ENCODE results near the gene CLDN19. TPM values are rescaled to one million over a fixed set of nuclear protein-coding genes. Genes with fewer than 3 reads are reported as not detected.
A peak's percentile ranks its signal among the peaks of the same experiment; 100 is the strongest.

The CLDN19 gene
- total and polyA plus RNA-seq, 9 of the 15 experiments (the other 6 are each of a cell fraction or from before 2014, with no cell fraction given) = not detected

DNA sequence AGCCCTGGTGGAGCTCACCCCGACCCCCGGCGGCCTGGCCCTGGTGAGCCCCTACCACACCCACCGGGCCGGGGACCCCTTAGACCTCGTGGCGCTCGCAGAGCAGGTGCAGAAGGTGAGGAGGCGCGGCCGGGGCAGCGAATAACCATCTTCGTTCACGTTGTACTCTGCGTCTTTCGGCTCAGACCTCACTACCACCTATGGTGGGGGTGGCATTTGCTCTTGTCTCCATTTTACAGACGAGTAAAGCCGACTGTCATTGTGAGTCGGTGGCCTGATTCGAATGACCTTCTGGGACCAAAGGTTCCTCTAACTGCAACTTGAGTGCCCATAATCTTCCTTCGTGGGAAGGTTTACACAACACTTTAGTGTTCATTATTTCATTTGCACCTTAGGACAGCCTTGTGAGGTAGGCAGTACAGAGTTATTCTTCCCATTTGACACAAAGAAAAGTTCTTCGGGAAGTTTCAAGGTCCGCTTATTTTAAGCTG, 27.5 kb upstream of the CLDN19 start (continued):
- TF ChIP-seq ID3 (CRISPR knock-in tag; IDR thresholded peaks at IDR 0.05) = no peak
- TF ChIP-seq ID3 (tag; IDR thresholded peaks at IDR 0.05) = 0 out of 2 replicates have a peak, but pooled peaks have one; percentile 46
- 0 out of 2 replicates have a peak, but pooled peaks have one; percentile 22 for TF ChIP-seq MXI1 (IDR thresholded peaks at IDR 0.05; ENCODE audit: low read depth, low read length)
- no peak for TF ChIP-seq SLC30A9 (CRISPR knock-in tag; IDR thresholded peaks at IDR 0.05)
- no peak for TF ChIP-seq EGR1 (conservative IDR thresholded peaks at IDR 0.05)
- TF ChIP-seq, protein P1, sequence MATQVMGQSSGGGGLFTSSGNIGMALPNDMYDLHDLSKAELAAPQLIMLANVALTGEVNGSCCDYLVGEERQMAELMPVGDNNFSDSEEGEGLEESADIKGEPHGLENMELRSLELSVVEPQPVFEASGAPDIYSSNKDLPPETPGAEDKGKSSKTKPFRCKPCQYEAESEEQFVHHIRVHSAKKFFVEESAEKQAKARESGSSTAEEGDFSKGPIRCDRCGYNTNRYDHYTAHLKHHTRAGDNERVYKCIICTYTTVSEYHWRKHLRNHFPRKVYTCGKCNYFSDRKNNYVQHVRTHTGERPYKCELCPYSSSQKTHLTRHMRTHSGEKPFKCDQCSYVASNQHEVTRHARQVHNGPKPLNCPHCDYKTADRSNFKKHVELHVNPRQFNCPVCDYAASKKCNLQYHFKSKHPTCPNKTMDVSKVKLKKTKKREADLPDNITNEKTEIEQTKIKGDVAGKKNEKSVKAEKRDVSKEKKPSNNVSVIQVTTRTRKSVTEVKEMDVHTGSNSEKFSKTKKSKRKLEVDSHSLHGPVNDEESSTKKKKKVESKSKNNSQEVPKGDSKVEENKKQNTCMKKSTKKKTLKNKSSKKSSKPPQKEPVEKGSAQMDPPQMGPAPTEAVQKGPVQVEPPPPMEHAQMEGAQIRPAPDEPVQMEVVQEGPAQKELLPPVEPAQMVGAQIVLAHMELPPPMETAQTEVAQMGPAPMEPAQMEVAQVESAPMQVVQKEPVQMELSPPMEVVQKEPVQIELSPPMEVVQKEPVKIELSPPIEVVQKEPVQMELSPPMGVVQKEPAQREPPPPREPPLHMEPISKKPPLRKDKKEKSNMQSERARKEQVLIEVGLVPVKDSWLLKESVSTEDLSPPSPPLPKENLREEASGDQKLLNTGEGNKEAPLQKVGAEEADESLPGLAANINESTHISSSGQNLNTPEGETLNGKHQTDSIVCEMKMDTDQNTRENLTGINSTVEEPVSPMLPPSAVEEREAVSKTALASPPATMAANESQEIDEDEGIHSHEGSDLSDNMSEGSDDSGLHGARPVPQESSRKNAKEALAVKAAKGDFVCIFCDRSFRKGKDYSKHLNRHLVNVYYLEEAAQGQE (IDR thresholded peaks at IDR 0.05; ENCODE audit: borderline replicate concordance) = no peak
- TF ChIP-seq, protein P1 (CRISPR knock-in tag; IDR thresholded peaks at IDR 0.05; ENCODE audit: low read depth) = 0 out of 2 replicates have a peak, but pooled peaks have one; percentile 5
- TF ChIP-seq ZNF24 (IDR thresholded peaks at IDR 0.05) = 0 out of 2 replicates have a peak, but pooled peaks have one; percentile 35
- TF ChIP-seq NKRF (IDR thresholded peaks at IDR 0.05; ENCODE audit: borderline replicate concordance) = peak; percentile 86
- TF ChIP-seq, protein P2, sequence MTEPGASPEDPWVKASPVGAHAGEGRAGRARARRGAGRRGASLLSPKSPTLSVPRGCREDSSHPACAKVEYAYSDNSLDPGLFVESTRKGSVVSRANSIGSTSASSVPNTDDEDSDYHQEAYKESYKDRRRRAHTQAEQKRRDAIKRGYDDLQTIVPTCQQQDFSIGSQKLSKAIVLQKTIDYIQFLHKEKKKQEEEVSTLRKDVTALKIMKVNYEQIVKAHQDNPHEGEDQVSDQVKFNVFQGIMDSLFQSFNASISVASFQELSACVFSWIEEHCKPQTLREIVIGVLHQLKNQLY (CRISPR knock-in tag; conservative IDR thresholded peaks at IDR 0.05) = no peak
- TF ChIP-seq, protein P3, sequence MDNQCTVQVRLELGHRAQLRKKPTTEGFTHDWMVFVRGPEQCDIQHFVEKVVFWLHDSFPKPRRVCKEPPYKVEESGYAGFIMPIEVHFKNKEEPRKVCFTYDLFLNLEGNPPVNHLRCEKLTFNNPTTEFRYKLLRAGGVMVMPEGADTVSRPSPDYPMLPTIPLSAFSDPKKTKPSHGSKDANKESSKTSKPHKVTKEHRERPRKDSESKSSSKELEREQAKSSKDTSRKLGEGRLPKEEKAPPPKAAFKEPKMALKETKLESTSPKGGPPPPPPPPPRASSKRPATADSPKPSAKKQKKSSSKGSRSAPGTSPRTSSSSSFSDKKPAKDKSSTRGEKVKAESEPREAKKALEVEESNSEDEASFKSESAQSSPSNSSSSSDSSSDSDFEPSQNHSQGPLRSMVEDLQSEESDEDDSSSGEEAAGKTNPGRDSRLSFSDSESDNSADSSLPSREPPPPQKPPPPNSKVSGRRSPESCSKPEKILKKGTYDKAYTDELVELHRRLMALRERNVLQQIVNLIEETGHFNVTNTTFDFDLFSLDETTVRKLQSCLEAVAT (IDR thresholded peaks at IDR 0.05) = peak in 1 of 2 experiments; percentile 31; a peak in 1 of 4 replicates
- TF ChIP-seq ILF3 (IDR thresholded peaks at IDR 0.05; ENCODE audit: borderline replicate concordance) = no peak
- TF ChIP-seq ETV1 (tag; conservative IDR thresholded peaks at IDR 0.05; ENCODE audit: low read depth) = no peak; the same call in 1 of the 2 replicates
